CD8-positive, alpha-beta memory T cell (primary cell): ENCODE data around the gene WIPF3. TPM values are rescaled to one million over a fixed set of nuclear protein-coding genes. Genes with fewer than 3 reads are reported as not detected.

Experiments
- CTCF ChIA-PET: fragments of 350-600 bp; sonication (Branson Sonifier 250); formaldehyde crosslinking; loops from one replicate; lab custom pipeline; 2021; ENCODE audit warnings: antibody characterized with exemption; lab: Charles Lee
- POLR2A ChIA-PET: fragments of 350-600 bp; sonication (Branson Sonifier 250); formaldehyde crosslinking; loops from one replicate; lab custom pipeline; 2021; ENCODE audit warnings: antibody characterized with exemption; lab: Charles Lee
- DNase-seq, 5 donors: peaks; one replicate each; pipeline versions ENCODE4 v3.0.0 to v3.0.0-alpha.2; 2020 to 2022; ENCODE audit warnings: mixed read lengths in 1 of 5
- H3K27ac ChIP-seq: one replicate; pipeline ENCODE4 v1.7.0; 2013; ENCODE audit warnings: low read depth, mild to moderate bottlenecking, low read length, moderate library complexity
- H3K27me3 ChIP-seq: 2 replicates; pipeline ENCODE4 v1.7.0; 2013; ENCODE audit warnings: low read length, mild to moderate bottlenecking; ENCODE audit not compliant: insufficient read depth, poor library complexity, severe bottlenecking
- H3K36me3 ChIP-seq: 2 replicates; pipeline ENCODE4 v1.7.0; 2013; ENCODE audit warnings: mild to moderate bottlenecking, low read length, moderate library complexity; ENCODE audit not compliant: insufficient read depth
- H3K4me1 ChIP-seq: 2 replicates; pipeline ENCODE4 v1.7.0; 2013; ENCODE audit warnings: mild to moderate bottlenecking, low read length, moderate library complexity; ENCODE audit not compliant: insufficient read depth
- H3K4me3 ChIP-seq: 2 replicates; pipeline ENCODE4 v1.7.0; 2013; ENCODE audit warnings: mild to moderate bottlenecking, low read length
- H3K9me3 ChIP-seq: 2 replicates; pipeline ENCODE4 v1.7.0; 2013; ENCODE audit warnings: mild to moderate bottlenecking, low read length
- H3K27ac Mint-ChIP-seq, 8 donors: one replicate each; pipeline ENCODE4 v1.8.0; 2020 to 2021; ENCODE audit warnings: mixed read lengths in 8 of 8, mild to moderate bottlenecking in 6 of 8, inconsistent platforms in 3 of 8, moderate library complexity in 3 of 8
- H3K27me3 Mint-ChIP-seq, 2 donors: one replicate each; pipeline ENCODE4 v1.8.0; 2020 to 2021; ENCODE audit warnings: mixed read lengths in 2 of 2, mild to moderate bottlenecking in 1 of 2, moderate library complexity in 1 of 2
- H3K36me3 Mint-ChIP-seq, 3 donors: one replicate each; pipeline ENCODE4 v1.8.0; 2020 to 2021; ENCODE audit warnings: mixed read lengths in 3 of 3, inconsistent platforms in 1 of 3, mild to moderate bottlenecking in 1 of 3
- H3K4me1 Mint-ChIP-seq, 3 donors: one replicate each; pipeline ENCODE4 v1.8.0; 2020 to 2021; ENCODE audit warnings: mixed read lengths in 3 of 3, inconsistent platforms in 1 of 3, mild to moderate bottlenecking in 1 of 3
- H3K4me3 Mint-ChIP-seq, 7 donors: one replicate each; pipeline ENCODE4 v1.8.0; 2020 to 2021; ENCODE audit warnings: mixed read lengths in 7 of 7, mild to moderate bottlenecking in 6 of 7, moderate library complexity in 4 of 7, inconsistent platforms in 2 of 7
- H3K9me3 Mint-ChIP-seq, 5 donors: one replicate each; pipeline ENCODE4 v1.8.0; 2020 to 2022; ENCODE audit warnings: mixed read lengths in 5 of 5, mild to moderate bottlenecking in 3 of 5, moderate library complexity in 2 of 5, inconsistent platforms in 1 of 5
- polyA plus RNA-seq: library from polyadenylated mRNA; unstranded; fragments of 300-500 nt; fragmentation: Illumina TruSeq; gene quantifications from one replicate; pipeline ENCODE4 v1.2.3, GENCODE V29; 2021
- total RNA-seq, 2 experiments: library from RNA; stranded (reverse); gene quantifications; one replicate each; pipeline ENCODE4 v1.2.3, GENCODE V29; 2021

WIPF3 gene
- total and polyA plus RNA-seq, 3 experiments from 2014 or later = not detected

DNA sequence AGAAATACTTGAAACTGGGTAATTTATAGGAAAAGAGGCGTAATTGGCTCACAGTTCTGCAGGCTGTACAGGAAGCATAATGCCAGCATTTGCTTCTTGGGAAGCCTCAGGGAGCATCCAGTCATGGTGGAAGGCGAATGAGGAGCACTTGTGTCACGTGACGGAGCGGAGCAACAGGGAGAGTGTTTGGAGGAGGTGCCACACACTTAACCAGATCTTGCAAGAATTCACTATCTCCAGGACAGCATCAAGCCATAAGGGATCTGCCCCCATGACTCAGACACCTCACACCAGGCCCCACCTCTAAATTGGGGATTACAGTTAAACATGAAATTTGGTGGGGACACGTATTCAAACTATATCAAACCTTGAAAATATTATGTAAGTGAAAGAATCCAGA lies 89.3 kb downstream of the WIPF3 start:
- no peaks in the 10 kb centered on the region for H3K36me3 ChIP-seq
- Mint-ChIP-seq H3K27ac (no peak overlapping the region), H3K4me1 (no peaks in the 10 kb centered on the region), H3K4me3 (no peak overlapping the region), H3K27me3 (peaks cover 7 to 35% of the 10 kb centered on the region in 2 donors), H3K9me3 (peaks cover 0 to 9% (median 2%) of the 10 kb centered on the region in 5 donors), H3K36me3 (peaks cover 0 to 7% (median 0%) of the 10 kb centered on the region in 3 donors)
- ChIA-PET CTCF (no interaction called here), POLR2A (no interaction called here)
- H3K4me1 ChIP-seq = no peaks in the 10 kb centered on the region
- H3K9me3 ChIP-seq = no peaks in the 10 kb centered on the region
- H3K27me3 ChIP-seq = no peaks in the 10 kb centered on the region
- no peak overlapping the region for H3K4me3 ChIP-seq
- DNase-seq = no peak
- no peak overlapping the region for H3K27ac ChIP-seq

DNA sequence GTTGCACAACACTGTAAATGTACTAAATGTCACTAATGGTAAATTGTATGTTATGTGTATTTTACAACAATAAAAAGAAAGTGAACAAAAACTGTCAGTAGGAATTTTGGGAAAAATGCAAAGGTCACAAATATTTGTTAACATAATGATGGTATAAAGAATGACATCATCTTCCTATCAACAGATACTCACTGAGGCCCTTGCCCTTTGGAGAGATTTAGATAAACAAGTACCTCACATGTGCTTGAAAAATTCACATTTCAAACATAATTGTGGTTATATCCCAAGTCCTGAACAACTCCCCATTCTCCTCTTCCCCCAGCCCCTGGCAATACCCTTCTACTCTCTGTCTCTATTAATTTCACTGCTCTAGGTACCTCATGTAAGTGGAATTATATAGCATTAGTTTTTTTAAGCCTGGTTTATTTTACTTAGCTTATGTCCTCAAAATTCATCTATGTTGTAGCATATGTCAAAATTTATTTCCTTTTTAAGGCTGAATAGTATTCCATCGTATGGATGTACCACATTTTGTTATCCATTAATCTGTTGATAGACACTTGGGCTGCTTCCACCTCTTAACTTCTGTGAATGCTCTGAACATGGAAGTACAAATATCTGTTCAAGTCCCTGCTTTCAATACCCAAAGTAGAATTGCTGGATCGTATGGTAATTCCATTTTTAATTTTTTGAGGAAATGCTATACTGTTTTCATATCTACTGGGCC lies 90.5 kb downstream of the WIPF3 start:
- H3K27ac Mint-ChIP-seq = peak overlapping the region in 1 of 8 donors; percentile 51
- no peak for DNase-seq
- H3K9me3 Mint-ChIP-seq = peaks cover 0 to 9% (median 2%) of the 10 kb centered on the region in 5 donors
- POLR2A ChIA-PET = no interaction called here
- CTCF ChIA-PET = no interaction called here
- no peaks in the 10 kb centered on the region for H3K27me3 ChIP-seq
- no peaks in the 10 kb centered on the region for H3K9me3 ChIP-seq
- H3K4me1 ChIP-seq = no peaks in the 10 kb centered on the region
- H3K27me3 Mint-ChIP-seq = peaks cover 9 to 44% of the 10 kb centered on the region in 2 donors
- no peak overlapping the region for H3K27ac ChIP-seq
- H3K36me3 Mint-ChIP-seq = peaks cover 0 to 7% (median 0%) of the 10 kb centered on the region in 3 donors
- H3K4me3 ChIP-seq = no peak overlapping the region
- H3K4me1 Mint-ChIP-seq = no peaks in the 10 kb centered on the region
- no peak overlapping the region for H3K4me3 Mint-ChIP-seq
- H3K36me3 ChIP-seq = no peaks in the 10 kb centered on the region

DNA sequence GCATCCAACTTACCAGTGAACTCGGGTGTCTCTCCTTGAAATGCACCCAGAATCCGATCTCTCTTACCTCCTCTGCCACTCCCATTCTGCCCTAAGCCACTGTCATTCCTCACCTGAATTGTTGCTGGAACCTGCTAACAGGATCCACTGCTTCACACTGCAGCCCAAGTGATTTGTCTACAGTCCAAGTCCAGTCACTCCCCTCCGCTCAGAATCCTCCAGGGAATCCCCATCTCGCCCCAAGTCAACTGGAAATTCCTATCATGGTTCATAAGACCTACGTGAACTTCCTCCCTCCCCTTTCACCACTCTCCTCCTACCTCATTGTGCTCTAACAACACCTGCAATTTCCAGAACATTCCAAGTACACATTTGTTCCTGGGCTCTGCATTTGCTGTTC lies 92.0 kb downstream of the WIPF3 start:
- Mint-ChIP-seq H3K27me3 (peaks cover 9 to 47% of the 10 kb centered on the region in 2 donors), H3K27ac (no peak overlapping the region), H3K4me1 (no peaks in the 10 kb centered on the region), H3K36me3 (peaks cover 0 to 7% (median 0%) of the 10 kb centered on the region in 3 donors), H3K9me3 (peaks cover 0 to 9% (median 2%) of the 10 kb centered on the region in 5 donors), H3K4me3 (no peak overlapping the region)
- POLR2A ChIA-PET = no interaction called here
- H3K9me3 ChIP-seq = no peaks in the 10 kb centered on the region
- no peak overlapping the region for H3K4me3 ChIP-seq
- H3K27ac ChIP-seq = no peak overlapping the region
- DNase-seq = no peak
- no peaks in the 10 kb centered on the region for H3K27me3 ChIP-seq
- CTCF ChIA-PET = no interaction called here
- no peaks in the 10 kb centered on the region for H3K4me1 ChIP-seq
- no peaks in the 10 kb centered on the region for H3K36me3 ChIP-seq

- Histone ChIP-seq H3K36me3 (no peaks in the 10 kb centered on the region), H3K4me3 (no peak overlapping the region), H3K9me3 (no peaks in the 10 kb centered on the region), H3K27ac (no peak overlapping the region), H3K27me3 (no peaks in the 10 kb centered on the region), H3K4me1 (no peaks in the 10 kb centered on the region)
- Mint-ChIP-seq H3K27ac (no peak overlapping the region), H3K4me1 (no peaks in the 10 kb centered on the region), H3K9me3 (peaks cover 6 to 20% (median 14%) of the 10 kb centered on the region in 5 donors), H3K27me3 (peaks cover 8 to 46% of the 10 kb centered on the region in 2 donors), H3K36me3 (peaks cover 0 to 13% (median 0%) of the 10 kb centered on the region in 3 donors), H3K4me3 (no peak overlapping the region)
- POLR2A ChIA-PET = no interaction called here
- CTCF ChIA-PET = no interaction called here
- DNase-seq = no peak
Observed at GRCh38 chr7:29900745-29901144, 94.4 kb downstream of the WIPF3 start.

GRCh38 chr7:29906200-29907022 lies 100.1 kb downstream of the WIPF3 start:
- POLR2A ChIA-PET = no interaction called here
- no peak for DNase-seq
- H3K36me3 Mint-ChIP-seq = peaks cover 0 to 30% (median 0%) of the 10 kb centered on the region in 3 donors
- Histone ChIP-seq H3K27ac (no peak overlapping the region), H3K4me3 (no peak overlapping the region), H3K9me3 (peaks cover 9% of the 10 kb centered on the region), H3K36me3 (no peaks in the 10 kb centered on the region), H3K27me3 (no peaks in the 10 kb centered on the region), H3K4me1 (no peaks in the 10 kb centered on the region)
- no peak overlapping the region for H3K4me3 Mint-ChIP-seq
- CTCF ChIA-PET = no interaction called here
- H3K4me1 Mint-ChIP-seq = no peaks in the 10 kb centered on the region
- peaks cover 26 to 38% (median 34%) of the 10 kb centered on the region in 5 donors for H3K9me3 Mint-ChIP-seq
- no peak overlapping the region for H3K27ac Mint-ChIP-seq
- H3K27me3 Mint-ChIP-seq = peaks cover 10 to 31% of the 10 kb centered on the region in 2 donors

- Histone ChIP-seq H3K27me3 (no peaks in the 10 kb centered on the region), H3K27ac (no peak overlapping the region), H3K4me1 (no peaks in the 10 kb centered on the region), H3K4me3 (no peak overlapping the region), H3K36me3 (no peaks in the 10 kb centered on the region), H3K9me3 (no peaks in the 10 kb centered on the region)
- ChIA-PET POLR2A (no interaction called here), CTCF (interaction anchor here (1.2 kb wide), 1 partner anchor 15 kb away, joined by 3 read pairs; no protein-coding TSS in a partner anchor)
- Mint-ChIP-seq H3K4me3 (no peak overlapping the region), H3K9me3 (no peaks in the 10 kb centered on the region), H3K27me3 (peaks cover 15 to 32% of the 10 kb centered on the region in 2 donors), H3K4me1 (no peaks in the 10 kb centered on the region), H3K27ac (no peak overlapping the region), H3K36me3 (no peaks in the 10 kb centered on the region)
- DNase-seq = no peak
Observed at GRCh38 chr7:29914180-29914579, 107.9 kb downstream of the WIPF3 start.

GRCh38 chr7:29915481-29916215 lies 109.3 kb downstream of the WIPF3 start:
- Histone ChIP-seq H3K36me3 (no peaks in the 10 kb centered on the region), H3K9me3 (no peaks in the 10 kb centered on the region), H3K4me3 (no peak overlapping the region), H3K27me3 (no peaks in the 10 kb centered on the region), H3K27ac (no peak overlapping the region), H3K4me1 (no peaks in the 10 kb centered on the region)
- no peaks in the 10 kb centered on the region for H3K9me3 Mint-ChIP-seq
- no peak overlapping the region for H3K4me3 Mint-ChIP-seq
- no peaks in the 10 kb centered on the region for H3K4me1 Mint-ChIP-seq
- H3K36me3 Mint-ChIP-seq = no peaks in the 10 kb centered on the region
- no peak overlapping the region for H3K27ac Mint-ChIP-seq
- ChIA-PET POLR2A (no interaction called here), CTCF (interaction anchor here (1.4 kb wide), 1 partner anchor 994 kb away, joined by 4 read pairs; no protein-coding TSS in a partner anchor)
- H3K27me3 Mint-ChIP-seq = peaks cover 13 to 28% of the 10 kb centered on the region in 2 donors
- DNase-seq = no peak
